Fibroblast of lung (primary cell): ENCODE data around the gene SUFU. TPM values are rescaled to one million over a fixed set of nuclear protein-coding genes. Genes with fewer than 3 reads are reported as not detected.

Source experiments
- DNase-seq, 2 donors: peaks; one replicate each; pipeline versions ENCODE4 v3.0.0 to v3.0.0-alpha.2; 2010; ENCODE audit warnings: low read depth in 2 of 2
- H2AFZ ChIP-seq: 2 replicates; pipeline ENCODE4 v1.5.1; 2012; ENCODE audit warnings: low read length, control low read depth, inconsistent platforms
- H3K27ac ChIP-seq: 2 replicates; pipeline ENCODE4 v1.5.1; 2011; ENCODE audit warnings: low read length, control low read depth; ENCODE audit not compliant: insufficient read depth
- H3K27me3 ChIP-seq: 2 replicates; pipeline ENCODE4 v1.5.1; 2011; ENCODE audit warnings: mild to moderate bottlenecking, low read length; ENCODE audit not compliant: control insufficient read depth, insufficient read depth
- H3K36me3 ChIP-seq: 2 replicates; pipeline ENCODE4 v1.5.1; 2011; ENCODE audit warnings: low read length; ENCODE audit not compliant: control insufficient read depth, insufficient read depth
- H3K4me1 ChIP-seq: 2 replicates; pipeline ENCODE4 v1.5.1; 2011; ENCODE audit warnings: low read length; ENCODE audit not compliant: control insufficient read depth, insufficient read depth; ENCODE audit errors: extremely low read depth
- H3K4me2 ChIP-seq: 2 replicates; pipeline ENCODE4 v1.5.1; 2011; ENCODE audit warnings: low read length, control low read depth; ENCODE audit not compliant: insufficient read depth; ENCODE audit errors: extremely low read depth
- H3K4me3 ChIP-seq, 4 experiments: fragments of 200-600 bp in 1 of 4; sonication (generic) in 1 of 4; replicated peaks in 1 of 4; 2 replicates each; pipeline ENCODE4 v1.5.1; 2011 to 2016; ENCODE audit warnings: low read length in 4 of 4, low read depth in 3 of 4, mild to moderate bottlenecking in 3 of 4, control low read depth in 2 of 4, inconsistent platforms in 1 of 4, mixed read lengths in 1 of 4; ENCODE audit not compliant: insufficient read depth in 1 of 4; ENCODE audit errors: control extremely low read depth in 1 of 4
- H3K79me2 ChIP-seq: 2 replicates; pipeline ENCODE4 v1.5.1; 2012; ENCODE audit warnings: mild to moderate bottlenecking, low read length, inconsistent platforms; ENCODE audit not compliant: control insufficient read depth, insufficient read depth
- H3K9ac ChIP-seq: 2 replicates; pipeline ENCODE4 v1.5.1; 2011; ENCODE audit warnings: mild to moderate bottlenecking, low read length, control low read depth; ENCODE audit not compliant: insufficient read depth
- H3K9me3 ChIP-seq: 2 replicates; pipeline ENCODE4 v1.5.1; 2012; ENCODE audit warnings: low read depth, low read length; ENCODE audit not compliant: control insufficient read depth, insufficient read depth
- H4K20me1 ChIP-seq: 2 replicates; pipeline ENCODE4 v1.5.1; 2011; ENCODE audit warnings: low read length; ENCODE audit not compliant: control insufficient read depth, insufficient read depth; ENCODE audit errors: extremely low read depth
- CTCF ChIP-seq, 2 donors: IDR thresholded peaks in 1 of 2; conservative IDR thresholded peaks in 1 of 2; 1 replicate in 1 of 2; 2 replicates in 1 of 2; pipeline ENCODE4 v1.5.1; 2011 to 2012; ENCODE audit warnings: low read length in 2 of 2, control low read depth in 1 of 2, inconsistent platforms in 1 of 2, low read depth in 1 of 2, mild to moderate bottlenecking in 1 of 2
- EZH2 ChIP-seq: IDR thresholded peaks from 2 replicates; pipeline ENCODE4 v1.5.1; 2012; ENCODE audit warnings: low read length, control low read depth, mild to moderate bottlenecking; ENCODE audit errors: missing control alignments
- polyA plus RNA-seq, 2 donors: library from polyadenylated mRNA; depleted of rRNA in 1 of 2; stranded (reverse) in 1 of 2; unstranded in 1 of 2; fragments of >200 nt; gene quantifications; 2 replicates each; pipeline ENCODE4 v1.2.1, GENCODE V29; 2011 to 2012; ENCODE audit warnings: missing spikeins in 1 of 2
- total RNA-seq: library from RNA; depleted of rRNA; stranded (reverse); fragments of >200 nt; gene quantifications from 2 replicates; pipeline ENCODE4 v1.2.1, GENCODE V29; 2014

The SUFU gene
- total and polyA plus RNA-seq, 2 donors (not counting 1 experiment from before 2014, with no cell fraction given) = 4.3 to 5.6 TPM

GRCh38 chr10:102627736-102628293 is 124.0 kb downstream of the SUFU start:
- Histone ChIP-seq H3K4me1 (peaks cover 60% of the 10 kb centered on the region), H3K79me2 (no peaks in the 10 kb centered on the region), H3K27ac (peak overlapping the region; percentile 83), H3K4me2 (peak overlapping the region; percentile 52), H3K9me3 (no peaks in the 10 kb centered on the region), H3K27me3 (no peaks in the 10 kb centered on the region), H4K20me1 (no peaks in the 10 kb centered on the region), H3K36me3 (peaks cover 2% of the 10 kb centered on the region), H2AFZ (peak overlapping the region; percentile 66), H3K4me3 (no peak overlapping the region), H3K9ac (peak overlapping the region; percentile 25)
- TF ChIP-seq CTCF (conservative IDR thresholded peaks at IDR 0.05 in 1 of 2, IDR thresholded peaks at IDR 0.05 in 1 of 2; ENCODE audit: low read depth in 1 of 2, low read length in 2 of 2) (no peak), EZH2 (no peak)
- peak; percentile 62 to 72 for DNase-seq

GRCh38 chr10:102628451-102628911 is 124.7 kb downstream of the SUFU start:
- peak overlapping the region; percentile 15 for H3K4me2 ChIP-seq
- peaks cover 63% of the 10 kb centered on the region for H3K4me1 ChIP-seq
- H4K20me1 ChIP-seq = no peaks in the 10 kb centered on the region
- H3K9ac ChIP-seq = peak overlapping the region; percentile 25
- H3K79me2 ChIP-seq = no peaks in the 10 kb centered on the region
- peak in 1 of 2 donors; percentile 58 for DNase-seq
- peaks cover 2% of the 10 kb centered on the region for H3K36me3 ChIP-seq
- H3K27ac ChIP-seq = peak overlapping the region; percentile 83
- H3K27me3 ChIP-seq = no peaks in the 10 kb centered on the region
- TF ChIP-seq EZH2 = no peak
- peak in 1 of 2 donors; percentile 14 for TF ChIP-seq CTCF (conservative IDR thresholded peaks at IDR 0.05 in 1 of 2, IDR thresholded peaks at IDR 0.05 in 1 of 2; ENCODE audit: low read depth in 1 of 2, low read length in 2 of 2)
- no peak overlapping the region for H3K4me3 ChIP-seq
- no peaks in the 10 kb centered on the region for H3K9me3 ChIP-seq
- no peak overlapping the region for H2AFZ ChIP-seq

- no peak overlapping the region for H2AFZ ChIP-seq
- no peaks in the 10 kb centered on the region for H3K79me2 ChIP-seq
- H3K27ac ChIP-seq = peak overlapping the region; percentile 73
- no peak overlapping the region for H3K4me3 ChIP-seq
- H3K27me3 ChIP-seq = no peaks in the 10 kb centered on the region
- peak overlapping the region; percentile 54 for H3K4me2 ChIP-seq
- H3K9ac ChIP-seq = peak overlapping the region; percentile 8
- H3K4me1 ChIP-seq = peaks cover 71% of the 10 kb centered on the region
- no peaks in the 10 kb centered on the region for H4K20me1 ChIP-seq
- TF ChIP-seq EZH2 (no peak), CTCF (conservative IDR thresholded peaks at IDR 0.05 in 1 of 2, IDR thresholded peaks at IDR 0.05 in 1 of 2; ENCODE audit: low read depth in 1 of 2, low read length in 2 of 2) (no peak)
- no peaks in the 10 kb centered on the region for H3K9me3 ChIP-seq
- peak; percentile 81 to 95 for DNase-seq
- peaks cover 2% of the 10 kb centered on the region for H3K36me3 ChIP-seq
Observed at GRCh38 chr10:102629661-102630614, 126.2 kb downstream of the SUFU start.
